GM19035 (cell line): Measurements from ENCODE around the gene ADCY1.

ENCODE experiments used
- ATAC-seq: cut with Tn5 transposase; IDR thresholded peaks from one replicate; pipeline ENCODE4 v1.9.1; 2021; ENCODE audit not compliant: unreplicated experiment

The ADCY1 gene

GRCh38 chr7:45663167-45663921 lies 89.2 kb downstream of the ADCY1 start:
- no peak for ATAC-seq

DNA sequence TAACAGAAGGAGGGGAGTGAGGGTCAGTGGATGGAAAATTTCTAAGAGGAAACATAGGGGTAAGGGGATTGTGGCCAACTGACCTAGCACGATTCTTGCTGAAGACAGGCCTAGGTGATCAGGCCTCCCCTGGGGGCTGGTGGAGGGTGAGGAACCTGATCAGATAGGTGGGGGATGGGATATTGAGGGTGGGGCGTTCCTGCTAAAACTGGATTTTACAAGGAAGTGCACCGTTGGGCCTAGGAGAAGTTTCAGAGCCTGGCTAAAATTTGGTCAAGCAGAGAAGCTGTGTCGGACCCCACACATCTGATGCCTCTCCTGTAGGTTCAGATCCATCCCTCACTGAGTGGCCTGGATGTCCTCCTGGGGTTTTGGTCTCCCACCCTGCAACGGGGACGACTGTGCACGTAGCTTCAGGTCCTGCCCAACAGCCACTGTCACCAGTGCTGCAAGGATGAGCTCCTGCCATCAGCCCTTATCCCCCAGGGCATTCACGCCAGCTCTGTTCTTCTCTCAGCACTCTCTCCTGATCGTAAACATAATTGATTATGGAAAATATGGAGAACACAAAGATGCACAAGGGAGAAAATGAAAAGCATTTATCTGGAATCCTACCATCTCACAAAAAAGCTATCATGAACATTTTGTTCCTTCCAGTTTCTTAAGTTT lies 89.9 kb downstream of the ADCY1 start:
- ATAC-seq, result no peak

GRCh38 chr7:45665172-45665571 lies 91.0 kb downstream of the ADCY1 start:
- ATAC-seq, result no peak

DNA sequence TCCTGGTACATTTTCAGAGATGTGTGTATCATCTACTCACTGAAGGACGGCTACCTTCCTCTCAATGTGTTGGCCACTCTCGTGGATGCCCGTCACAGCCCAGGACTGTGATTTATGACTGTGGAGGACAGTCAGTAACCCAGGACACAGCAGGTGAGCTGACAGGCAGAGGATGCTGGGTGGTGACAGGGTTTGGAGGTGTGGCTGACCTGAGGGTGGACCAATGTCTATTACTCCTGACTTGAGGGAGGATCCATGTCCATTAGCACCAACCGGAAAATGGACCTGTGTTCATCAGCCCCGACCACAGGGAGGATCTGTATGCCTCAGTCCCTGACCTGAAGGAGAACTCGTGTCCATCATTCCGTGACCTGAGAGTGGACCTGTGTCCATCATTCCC lies 96.1 kb downstream of the ADCY1 start:
- ATAC-seq, result no peak

DNA sequence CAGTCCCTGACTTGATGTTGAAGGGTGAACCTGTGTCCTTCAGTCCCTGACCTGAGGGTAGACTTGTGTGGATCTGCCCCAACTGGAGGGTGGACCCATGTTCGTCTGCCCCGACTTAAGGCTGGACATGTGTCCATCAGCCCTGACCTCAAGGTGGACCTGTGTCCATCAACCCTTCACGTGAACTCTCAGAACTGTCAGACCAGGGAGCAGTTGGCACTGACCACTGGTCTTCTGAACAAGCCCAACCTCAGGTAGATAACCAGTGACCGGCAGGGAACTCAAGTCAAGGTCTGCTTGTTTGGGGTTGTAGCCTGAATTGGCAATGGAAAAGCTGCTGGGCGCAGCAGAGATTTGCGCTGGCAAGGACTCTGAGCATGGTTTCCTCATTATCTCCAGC lies 96.5 kb downstream of the ADCY1 start:
- ATAC-seq, result no peak

DNA sequence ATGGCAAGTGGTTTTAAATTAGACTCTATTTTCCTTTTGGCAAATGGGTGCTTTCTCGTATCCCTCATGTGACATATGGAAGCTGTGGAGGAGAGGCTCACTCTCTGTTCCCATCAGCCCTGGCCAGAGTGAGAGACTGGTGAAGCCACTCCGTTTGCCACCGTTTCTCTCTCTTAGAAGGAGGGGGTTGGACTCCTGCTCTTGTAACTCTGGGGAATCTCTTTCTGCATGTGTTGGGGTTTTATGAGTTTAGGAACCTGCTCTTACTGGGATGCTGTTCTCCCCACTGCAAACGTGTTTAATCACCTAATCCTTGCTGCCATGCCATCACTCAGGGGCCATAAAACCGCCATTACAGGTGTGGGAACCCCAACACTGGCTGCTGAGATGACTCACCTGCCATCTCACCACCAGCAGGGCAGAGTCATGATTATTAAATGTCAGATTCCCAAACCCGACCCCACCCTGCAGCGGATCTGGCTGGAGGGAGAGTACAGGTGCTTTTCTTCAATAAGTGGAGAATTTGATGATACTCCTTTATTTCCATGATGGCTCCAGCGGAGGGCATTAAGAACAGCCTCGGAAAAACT lies 103.2 kb downstream of the ADCY1 start:
- ATAC-seq, result no peak

- ATAC-seq, result no peak
Observed at GRCh38 chr7:45679516-45679915, 105.3 kb downstream of the ADCY1 start.

- no peak for ATAC-seq
Observed at GRCh38 chr7:45680776-45681175, 106.6 kb downstream of the ADCY1 start.

GRCh38 chr7:45681596-45682357 lies 107.6 kb downstream of the ADCY1 start:
- ATAC-seq, result no peak

GRCh38 chr7:45682358-45682735 lies 108.2 kb downstream of the ADCY1 start:
- no peak for ATAC-seq

- ATAC-seq, result no peak
Observed at GRCh38 chr7:45682836-45683555, 108.8 kb downstream of the ADCY1 start.

- ATAC-seq, result no peak
Observed at GRCh38 chr7:45683556-45684148, 109.5 kb downstream of the ADCY1 start.

DNA sequence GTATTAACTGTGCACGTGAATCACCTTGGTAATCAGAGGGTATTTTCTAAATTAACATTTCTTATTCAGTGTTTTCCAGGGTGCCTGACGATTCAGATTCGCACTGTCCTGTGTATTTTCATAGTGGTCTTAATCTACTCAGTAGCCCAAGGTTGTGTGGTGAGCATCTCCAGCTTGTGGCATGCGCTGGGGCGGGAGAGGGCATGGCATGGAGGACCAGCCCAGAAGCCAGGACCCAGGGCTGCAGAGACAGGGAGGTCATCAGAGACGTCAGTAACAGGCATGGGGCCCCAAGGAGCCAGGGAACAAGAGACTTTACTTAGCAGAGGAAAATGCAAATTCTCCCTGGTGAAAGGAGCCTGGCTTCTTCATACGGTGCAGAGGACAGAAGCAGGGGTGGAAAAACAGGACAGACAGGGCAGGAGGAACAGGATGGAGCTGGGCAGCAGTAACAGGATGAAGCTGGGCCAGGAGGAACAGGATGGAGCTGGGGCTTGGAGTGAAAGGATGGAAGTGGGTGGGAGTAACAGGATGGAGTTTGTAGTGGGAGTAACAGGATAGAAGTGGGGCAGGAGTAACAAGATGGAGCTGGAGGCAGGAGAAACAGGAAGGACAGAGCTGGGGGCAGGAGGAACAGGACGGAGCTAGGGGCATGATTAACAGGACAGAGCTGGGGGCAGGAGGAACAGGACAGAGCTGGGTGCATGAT lies 110.9 kb downstream of the ADCY1 start:
- ATAC-seq, result no peak

DNA sequence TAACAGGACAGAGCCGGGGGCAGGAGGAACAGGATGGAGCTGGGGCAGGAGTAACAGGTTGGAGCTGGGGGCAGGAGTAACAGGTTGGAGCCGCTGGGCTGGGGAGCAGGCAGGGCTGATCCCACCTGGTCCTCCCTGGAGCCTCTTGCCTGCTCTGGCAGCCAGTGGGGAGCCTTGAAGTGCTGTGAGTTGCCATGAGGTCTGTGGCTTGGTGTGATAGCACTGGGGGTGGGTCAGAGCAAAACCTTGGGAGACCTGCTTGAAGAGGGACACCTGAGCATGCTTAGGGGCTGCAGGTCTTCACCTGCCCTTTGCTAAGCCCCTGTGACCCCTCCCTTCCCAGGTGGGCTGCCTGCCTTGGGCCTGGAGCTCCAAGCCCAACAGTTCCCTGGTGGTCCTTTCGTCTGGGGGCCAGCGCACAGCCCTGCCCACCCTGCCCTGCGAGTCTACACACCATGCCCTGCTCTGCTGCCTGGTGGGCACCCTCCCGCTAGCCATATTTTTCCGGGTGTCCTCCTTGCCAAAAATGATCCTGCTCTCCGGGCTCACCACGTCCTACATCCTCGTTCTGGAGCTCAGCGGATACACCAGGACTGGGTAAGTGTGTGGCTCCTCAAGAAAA lies 111.6 kb downstream of the ADCY1 start:
- ATAC-seq, result no peak

DNA sequence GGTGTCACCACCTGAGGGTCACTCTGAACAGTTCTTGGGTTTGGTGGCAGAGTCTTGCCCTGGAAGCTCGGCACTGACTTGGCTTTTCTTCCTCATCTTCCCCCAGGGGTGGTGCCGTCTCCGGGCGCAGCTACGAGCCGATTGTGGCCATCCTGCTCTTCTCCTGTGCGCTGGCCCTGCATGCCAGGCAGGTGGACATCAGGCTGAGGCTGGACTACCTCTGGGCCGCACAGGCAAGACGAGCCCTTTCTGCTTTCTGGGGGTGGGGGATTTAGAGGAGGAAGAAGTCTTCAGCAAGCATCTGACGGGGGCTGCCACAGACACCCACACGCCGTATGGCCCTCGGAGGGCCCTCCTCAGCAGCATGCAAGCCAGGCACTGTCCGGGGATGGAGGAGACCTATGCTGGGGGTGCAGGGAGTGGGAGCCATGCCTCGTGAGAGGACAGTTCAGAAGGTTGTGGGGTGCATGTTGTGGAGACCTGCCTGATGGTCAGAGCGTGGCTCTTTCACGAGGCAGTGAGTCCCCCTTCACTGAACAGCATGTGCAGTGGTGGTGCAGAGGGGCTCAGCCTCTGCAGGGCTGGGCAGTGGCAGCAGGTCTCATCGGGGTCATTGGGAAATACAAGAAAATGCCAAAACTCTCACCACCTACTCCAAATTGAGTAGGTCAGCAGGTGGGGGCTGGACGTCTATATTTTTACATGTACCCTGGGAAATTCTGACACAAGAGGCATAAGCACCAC lies 112.4 kb downstream of the ADCY1 start:
- no peak for ATAC-seq

DNA sequence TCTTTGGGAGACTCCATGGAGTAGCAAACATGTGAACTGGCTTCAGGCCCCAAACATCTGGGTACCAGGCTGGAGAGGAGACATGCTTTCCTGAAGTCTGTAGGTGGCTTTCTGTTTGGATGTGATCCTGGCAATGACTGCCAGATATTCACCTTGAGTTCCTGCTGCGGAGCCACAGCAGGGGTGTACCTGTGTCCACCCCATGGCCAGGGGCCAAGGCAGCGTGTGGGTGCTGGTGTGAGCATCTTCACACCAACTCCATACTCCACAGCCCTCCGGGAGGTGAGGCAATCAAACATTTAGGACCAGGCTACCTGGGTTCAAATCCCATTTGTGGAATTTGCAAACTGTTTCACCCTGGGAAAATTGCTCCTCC lies 113.0 kb downstream of the ADCY1 start:
- no peak for ATAC-seq

DNA sequence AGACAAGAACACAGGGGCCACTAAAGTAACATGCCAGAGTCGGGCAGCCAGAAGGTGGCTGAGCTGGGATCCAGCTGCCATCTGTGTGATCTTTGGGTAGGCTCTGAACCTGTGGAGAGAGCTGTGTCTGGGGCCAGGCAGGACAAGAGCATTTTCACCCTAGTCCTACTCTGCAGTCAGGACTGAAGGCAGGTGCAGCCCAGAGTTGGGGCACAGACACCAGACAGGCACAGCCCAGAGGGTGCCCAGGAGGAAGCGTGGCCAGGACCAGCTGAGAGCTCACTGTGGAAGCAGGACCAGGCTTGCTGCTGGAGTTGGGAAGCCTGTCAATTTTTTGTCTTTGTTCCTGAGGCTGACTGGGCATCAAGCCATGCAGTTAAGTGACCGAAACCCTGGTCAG lies 113.6 kb downstream of the ADCY1 start:
- ATAC-seq, result no peak

DNA sequence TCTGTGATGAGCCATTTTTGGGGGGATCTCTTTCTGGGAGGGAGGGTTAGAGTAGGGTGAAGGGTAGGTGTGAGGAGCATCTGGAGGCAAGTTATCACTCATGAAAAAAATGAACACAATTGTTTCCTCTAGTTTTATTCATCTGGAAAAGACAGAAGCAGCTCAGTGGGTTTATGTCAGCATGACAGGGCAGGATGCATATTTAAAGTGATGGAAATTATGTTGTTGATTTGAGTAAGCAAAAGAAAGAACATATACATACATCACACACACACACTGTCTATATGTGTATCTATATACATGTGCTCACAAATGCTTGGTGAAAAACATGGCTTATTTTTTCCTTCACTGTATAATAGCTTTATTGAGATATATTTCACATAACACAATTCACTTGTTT lies 114.2 kb downstream of the ADCY1 start:
- ATAC-seq, result no peak
